ENCODE data around the gene SMG6. TPM values are rescaled to one million over a fixed set of nuclear protein-coding genes. Genes with fewer than 3 reads are reported as not detected.

The SMG6 gene
- total and polyA plus RNA-seq, 2 of the 13 experiments (the other 11 are each of a cell fraction or from before 2014, with no cell fraction given): 4.6 to 14.6 TPM

GRCh38 chr17:2064520-2064971 is 239.0 kb downstream of the SMG6 start:
- no TSS peak for BruUV-seq (replicated peaks)
- ATAC-seq (no peak), DNase-seq (ENCODE audit: low spot score) (no peak), FAIRE-seq (no peak)
- Histone ChIP-seq H3K27me3 (ENCODE audit: control insufficient read depth in 1 of 2, insufficient read depth in 2 of 2, low read length in 2 of 2) (no peaks in the 10 kb centered on the region), H3K36me3 (replicated peaks in 1 of 2; ENCODE audit: control insufficient read depth in 1 of 2, insufficient read depth in 2 of 2, low read length in 2 of 2) (peaks cover 14 to 25% of the 10 kb centered on the region in 2 experiments), H3K79me2 (ENCODE audit: insufficient read depth, low read length) (no peaks in the 10 kb centered on the region), H3K4me1 (ENCODE audit: insufficient read depth, low read length) (peaks cover 38% of the 10 kb centered on the region), H2AFZ (ENCODE audit: low read length) (no peak overlapping the region), H3K27ac (ENCODE audit: extremely low read length, insufficient read depth, low read length) (no peak overlapping the region), H3K9ac (ENCODE audit: insufficient read depth, low read depth, low read length) (no peak overlapping the region), H3K9me3 (ENCODE audit: low read length) (no peaks in the 10 kb centered on the region), H3K4me2 (ENCODE audit: low read depth, low read length) (no peak overlapping the region), H3K4me3 (replicated peaks in 1 of 3; ENCODE audit: insufficient read depth in 1 of 3, low read depth in 2 of 3, low read length in 3 of 3) (no peak overlapping the region), H4K20me1 (ENCODE audit: insufficient read depth, low read length) (no peaks in the 10 kb centered on the region)
- in situ Hi-C loops (cut with HindIII; ENCODE audit: extremely low pct_ligation_motif_present, low pct_unique_long_range_greater_than_20kb) (no loop called here), intact Hi-C loops (cut with micrococcal nuclease; ENCODE audit: unreplicated experiment) (no loop called here)
- ChIA-PET POLR2A (no interaction called here), CTCF (ENCODE audit: low intra/inter-chr PET ratio, low total read pairs) (no interaction called here)
- whole genome bisulfite sequencing (ENCODE audit: low lambda C conversion rate): 100% methylated on average over 6 of the region's 6 CpGs
- TF ChIP-seq MEIS2 (CRISPR knock-in tag; IDR thresholded peaks at IDR 0.05) (no peak), MYC (CRISPR knock-in tag; IDR thresholded peaks at IDR 0.05; ENCODE audit: borderline replicate concordance) (0 out of 2 replicates have a peak, but pooled peaks have one; percentile 10)

DNA sequence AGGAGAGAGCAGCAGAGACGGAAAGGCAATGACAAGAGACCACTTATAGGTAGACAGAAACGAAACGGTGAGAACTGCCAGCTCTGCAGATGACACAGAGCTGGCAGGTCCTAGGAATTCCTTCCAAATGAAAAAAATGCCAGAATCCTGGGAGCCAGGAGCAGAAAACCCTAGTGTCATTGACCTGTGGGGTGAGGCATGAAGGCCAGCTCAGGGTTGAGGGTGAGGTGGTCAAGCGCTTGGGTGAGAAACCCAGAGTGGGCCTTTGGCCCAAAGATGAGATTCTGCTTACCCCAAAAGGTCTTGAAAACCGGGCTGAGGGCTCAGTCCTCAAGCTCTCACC is 239.5 kb downstream of the SMG6 start:
- intact Hi-C loops (cut with micrococcal nuclease; ENCODE audit: unreplicated experiment) (no loop called here), in situ Hi-C loops (cut with HindIII; ENCODE audit: extremely low pct_ligation_motif_present, low pct_unique_long_range_greater_than_20kb) (no loop called here)
- Histone ChIP-seq H2AFZ (ENCODE audit: low read length) (no peak overlapping the region), H3K27me3 (ENCODE audit: control insufficient read depth in 1 of 2, insufficient read depth in 2 of 2, low read length in 2 of 2) (no peaks in the 10 kb centered on the region), H3K4me1 (ENCODE audit: insufficient read depth, low read length) (peaks cover 38% of the 10 kb centered on the region), H3K9ac (ENCODE audit: insufficient read depth, low read depth, low read length) (no peak overlapping the region), H3K79me2 (ENCODE audit: insufficient read depth, low read length) (no peaks in the 10 kb centered on the region), H4K20me1 (ENCODE audit: insufficient read depth, low read length) (no peaks in the 10 kb centered on the region), H3K9me3 (ENCODE audit: low read length) (no peaks in the 10 kb centered on the region), H3K36me3 (replicated peaks in 1 of 2; ENCODE audit: control insufficient read depth in 1 of 2, insufficient read depth in 2 of 2, low read length in 2 of 2) (peaks cover 14 to 25% of the 10 kb centered on the region in 2 experiments), H3K27ac (ENCODE audit: extremely low read length, insufficient read depth, low read length) (no peak overlapping the region), H3K4me2 (ENCODE audit: low read depth, low read length) (no peak overlapping the region), H3K4me3 (replicated peaks in 1 of 3; ENCODE audit: insufficient read depth in 1 of 3, low read depth in 2 of 3, low read length in 3 of 3) (no peak overlapping the region)
- DNase-seq (ENCODE audit: low spot score) (no peak), FAIRE-seq (no peak), ATAC-seq (no peak)
- POLR2A ChIA-PET: no interaction called here
- TF ChIP-seq MEF2D (CRISPR knock-in tag; IDR thresholded peaks at IDR 0.05) (no peak), ELK4 (CRISPR knock-in tag; IDR thresholded peaks at IDR 0.05; ENCODE audit: borderline replicate concordance) (no peak), ZNF446 (CRISPR knock-in tag; IDR thresholded peaks at IDR 0.05) (no peak), SP2 (CRISPR knock-in tag; IDR thresholded peaks at IDR 0.05) (no peak)
- TF ChIP-seq, protein P1, sequence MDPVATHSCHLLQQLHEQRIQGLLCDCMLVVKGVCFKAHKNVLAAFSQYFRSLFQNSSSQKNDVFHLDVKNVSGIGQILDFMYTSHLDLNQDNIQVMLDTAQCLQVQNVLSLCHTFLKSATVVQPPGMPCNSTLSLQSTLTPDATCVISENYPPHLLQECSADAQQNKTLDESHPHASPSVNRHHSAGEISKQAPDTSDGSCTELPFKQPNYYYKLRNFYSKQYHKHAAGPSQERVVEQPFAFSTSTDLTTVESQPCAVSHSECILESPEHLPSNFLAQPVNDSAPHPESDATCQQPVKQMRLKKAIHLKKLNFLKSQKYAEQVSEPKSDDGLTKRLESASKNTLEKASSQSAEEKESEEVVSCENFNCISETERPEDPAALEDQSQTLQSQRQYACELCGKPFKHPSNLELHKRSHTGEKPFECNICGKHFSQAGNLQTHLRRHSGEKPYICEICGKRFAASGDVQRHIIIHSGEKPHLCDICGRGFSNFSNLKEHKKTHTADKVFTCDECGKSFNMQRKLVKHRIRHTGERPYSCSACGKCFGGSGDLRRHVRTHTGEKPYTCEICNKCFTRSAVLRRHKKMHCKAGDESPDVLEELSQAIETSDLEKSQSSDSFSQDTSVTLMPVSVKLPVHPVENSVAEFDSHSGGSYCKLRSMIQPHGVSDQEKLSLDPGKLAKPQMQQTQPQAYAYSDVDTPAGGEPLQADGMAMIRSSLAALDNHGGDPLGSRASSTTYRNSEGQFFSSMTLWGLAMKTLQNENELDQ (CRISPR knock-in tag; IDR thresholded peaks at IDR 0.05; ENCODE audit: borderline replicate concordance): no peak
- TF ChIP-seq, protein P2, sequence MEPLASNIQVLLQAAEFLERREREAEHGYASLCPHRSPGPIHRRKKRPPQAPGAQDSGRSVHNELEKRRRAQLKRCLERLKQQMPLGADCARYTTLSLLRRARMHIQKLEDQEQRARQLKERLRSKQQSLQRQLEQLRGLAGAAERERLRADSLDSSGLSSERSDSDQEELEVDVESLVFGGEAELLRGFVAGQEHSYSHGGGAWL (CRISPR knock-in tag; IDR thresholded peaks at IDR 0.05): no peak
- CTCF ChIA-PET (ENCODE audit: low intra/inter-chr PET ratio, low total read pairs): no interaction called here
- no TSS peak for BruUV-seq (replicated peaks)
- 88% methylated on average over 5 of the region's 5 CpGs for WGBS (ENCODE audit: low lambda C conversion rate)

Measured in HepG2 (cell line).